GM21447 (cell line): Measurements from ENCODE around the gene STARD8.
"Not testable (repeated sequence)": the region's sequence is repeated elsewhere in the genome, so short reads cannot be mapped to it uniquely, and the experiment has no call there.

Source experiments
- ATAC-seq: cut with Tn5 transposase; IDR thresholded peaks from one replicate; pipeline ENCODE4 v1.9.1; 2021; ENCODE audit not compliant: unreplicated experiment

The STARD8 gene

DNA sequence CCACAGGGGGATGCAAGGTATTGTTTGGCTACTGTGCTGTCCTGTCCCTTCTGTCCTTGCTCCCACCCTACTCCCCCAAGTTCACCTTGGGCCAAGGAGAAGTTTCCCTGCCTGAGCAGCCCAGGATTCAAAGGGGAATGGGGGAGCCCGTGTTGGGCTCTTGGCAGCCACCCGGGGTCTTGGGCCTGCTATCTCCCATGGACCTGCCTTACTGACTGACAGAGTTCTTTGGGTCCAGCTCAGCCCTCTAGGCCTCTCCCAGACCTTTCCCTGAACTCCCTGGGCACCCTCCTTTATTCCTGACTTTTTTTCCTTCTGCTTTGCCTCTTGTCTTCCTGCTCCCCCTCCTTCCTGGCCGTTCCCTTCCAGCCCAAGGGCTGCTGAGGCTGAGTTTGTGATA lies 67.4 kb downstream of the STARD8 start:
- ATAC-seq, result no peak

DNA sequence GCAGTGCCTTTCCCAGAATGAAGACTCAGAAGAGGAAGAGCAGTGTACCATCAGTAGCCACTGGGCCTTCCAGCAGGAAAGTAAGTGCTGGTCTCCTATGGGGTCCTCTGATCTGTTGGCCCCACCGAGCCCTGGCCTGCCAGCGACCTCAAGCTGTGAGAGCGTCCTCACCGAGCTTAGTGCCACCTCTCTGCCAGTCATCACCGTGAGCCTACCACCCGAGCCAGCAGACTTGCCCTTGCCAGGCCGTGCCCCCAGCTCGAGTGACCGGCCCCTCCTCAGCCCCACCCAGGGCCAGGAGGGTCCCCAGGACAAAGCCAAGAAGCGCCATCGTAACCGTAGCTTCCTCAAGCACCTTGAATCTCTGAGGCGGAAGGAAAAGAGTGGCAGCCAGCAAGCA lies 69.7 kb downstream of the STARD8 start:
- ATAC-seq, result no peak

DNA sequence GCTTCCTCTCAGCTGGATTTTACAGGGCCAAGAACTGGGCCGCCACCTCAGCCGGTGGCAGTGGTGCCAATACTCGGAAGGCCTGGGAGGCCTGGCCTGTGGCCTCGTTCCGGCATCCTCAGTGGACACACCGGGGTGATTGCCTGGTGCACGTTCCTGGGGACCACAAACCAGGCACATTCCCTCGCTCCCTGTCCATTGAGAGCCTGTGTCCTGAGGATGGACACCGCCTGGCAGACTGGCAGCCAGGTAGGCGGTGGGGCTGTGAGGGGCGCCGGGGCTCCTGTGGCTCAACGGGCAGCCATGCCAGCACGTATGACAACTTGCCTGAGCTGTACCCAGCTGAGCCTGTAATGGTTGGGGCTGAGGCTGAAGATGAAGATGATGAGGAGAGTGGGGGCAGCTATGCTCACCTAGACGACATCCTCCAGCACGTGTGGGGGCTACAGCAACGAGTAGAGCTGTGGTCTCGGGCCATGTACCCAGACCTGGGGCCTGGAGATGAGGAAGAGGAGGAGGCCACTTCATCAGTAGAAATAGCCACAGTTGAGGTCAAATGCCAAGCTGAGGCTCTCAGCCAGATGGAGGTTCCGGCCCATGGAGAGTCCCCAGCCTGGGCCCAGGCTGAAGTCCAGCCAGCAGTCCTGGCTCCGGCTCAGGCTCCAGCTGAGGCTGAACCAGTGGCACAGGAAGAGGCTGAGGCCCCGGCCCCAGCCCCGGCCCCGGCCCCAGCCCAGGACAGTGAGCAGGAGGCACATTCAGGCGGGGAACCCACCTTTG lies 70.4 kb downstream of the STARD8 start:
- no peak for ATAC-seq

DNA sequence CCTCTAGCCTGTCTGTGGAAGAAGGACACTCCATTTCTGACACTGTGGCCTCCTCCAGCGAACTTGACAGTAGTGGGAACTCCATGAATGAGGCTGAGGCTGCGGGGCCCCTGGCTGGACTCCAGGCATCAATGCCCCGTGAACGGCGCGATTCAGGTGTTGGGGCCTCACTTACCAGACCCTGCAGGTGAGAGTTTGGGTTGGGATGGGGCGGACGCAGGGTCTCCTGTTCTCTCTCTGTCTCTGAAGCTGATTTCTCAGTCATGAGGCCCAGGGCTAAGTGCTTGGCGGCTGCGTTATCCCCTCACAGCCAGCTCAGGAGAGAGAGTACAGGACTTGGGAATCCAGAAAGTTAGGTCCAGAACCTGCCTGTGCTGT lies 71.0 kb downstream of the STARD8 start:
- no peak for ATAC-seq

DNA sequence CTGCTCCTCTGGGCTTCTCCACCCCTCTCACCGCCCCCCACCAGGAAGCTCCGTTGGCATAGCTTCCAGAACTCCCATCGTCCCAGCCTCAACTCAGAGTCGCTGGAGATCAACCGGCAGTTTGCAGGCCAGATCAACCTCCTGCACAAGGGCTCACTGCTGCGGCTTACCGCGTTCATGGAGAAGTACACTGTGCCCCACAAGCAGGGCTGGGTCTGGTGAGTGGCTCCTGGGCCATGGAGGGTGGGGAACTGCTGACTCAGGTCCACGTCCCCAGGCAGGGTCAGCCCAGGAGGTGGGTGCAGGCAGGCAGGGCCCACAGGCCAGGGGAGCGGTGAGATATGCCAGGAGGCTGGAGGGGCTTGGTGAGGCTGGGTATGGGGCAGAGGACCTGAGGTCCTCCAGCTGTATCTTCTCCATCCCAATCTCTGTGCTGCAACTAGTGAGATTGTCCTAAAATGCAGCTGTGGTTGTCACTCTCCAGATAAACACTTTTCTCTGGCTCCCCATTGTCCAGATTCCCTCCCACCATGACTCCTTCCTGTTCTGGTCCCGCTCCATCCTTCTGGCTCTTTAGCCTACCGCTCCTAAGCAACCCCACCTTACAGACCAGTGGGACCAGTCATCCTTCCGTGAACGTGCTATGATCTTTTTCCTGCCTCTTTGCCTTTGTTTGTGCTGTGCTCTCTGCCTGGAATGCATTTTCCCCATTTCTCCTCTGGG lies 71.9 kb downstream of the STARD8 start:
- ATAC-seq, result no peak

DNA sequence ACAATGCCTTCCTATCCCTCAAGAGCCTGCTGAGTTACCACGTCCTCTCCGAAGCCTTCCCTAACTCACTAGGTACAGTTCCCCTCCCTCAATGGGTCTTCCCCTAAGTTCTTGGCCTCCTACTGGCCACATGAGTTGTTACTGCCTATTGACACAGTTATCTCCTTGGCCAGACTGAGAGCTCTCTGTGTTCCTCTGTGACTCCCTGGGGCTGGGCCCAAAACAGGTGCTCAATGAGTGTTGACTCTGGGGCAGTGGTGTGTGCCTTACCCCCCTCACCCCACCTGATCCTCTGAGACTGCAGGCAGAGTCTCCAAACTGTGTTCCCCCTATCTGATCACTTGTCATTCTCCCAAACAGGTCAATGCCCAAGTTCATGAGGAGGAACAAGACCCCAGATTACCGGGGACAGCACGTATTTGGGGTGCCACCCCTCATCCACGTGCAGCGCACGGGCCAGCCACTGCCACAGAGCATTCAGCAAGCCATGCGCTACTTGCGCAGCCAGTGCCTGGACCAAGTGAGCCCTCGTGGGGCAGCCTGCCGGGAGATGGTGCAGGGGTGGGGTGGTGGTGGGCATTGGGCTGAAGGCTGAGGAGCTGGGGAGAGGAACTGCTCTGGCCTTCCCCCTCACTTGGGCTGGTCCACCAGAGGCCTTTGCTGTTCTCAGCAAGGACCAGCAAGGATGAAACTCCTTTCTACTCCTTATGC lies 72.6 kb downstream of the STARD8 start:
- ATAC-seq, result no peak

DNA sequence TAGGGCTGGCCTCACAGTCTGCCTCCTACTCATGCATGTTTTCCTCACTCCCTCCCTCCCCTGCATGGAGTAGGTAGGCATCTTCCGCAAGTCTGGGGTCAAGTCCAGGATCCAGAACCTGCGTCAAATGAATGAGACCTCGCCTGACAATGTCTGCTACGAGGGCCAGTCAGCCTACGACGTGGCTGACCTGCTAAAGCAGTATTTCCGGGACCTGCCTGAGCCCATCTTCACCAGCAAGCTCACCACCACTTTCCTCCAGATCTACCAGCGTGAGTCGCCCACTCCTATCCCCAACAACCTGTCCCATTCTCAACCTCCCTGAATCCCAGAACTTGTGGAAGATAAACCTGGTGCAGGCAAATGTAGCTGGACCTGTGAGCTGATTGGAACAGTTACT lies 73.4 kb downstream of the STARD8 start:
- ATAC-seq, result no peak

DNA sequence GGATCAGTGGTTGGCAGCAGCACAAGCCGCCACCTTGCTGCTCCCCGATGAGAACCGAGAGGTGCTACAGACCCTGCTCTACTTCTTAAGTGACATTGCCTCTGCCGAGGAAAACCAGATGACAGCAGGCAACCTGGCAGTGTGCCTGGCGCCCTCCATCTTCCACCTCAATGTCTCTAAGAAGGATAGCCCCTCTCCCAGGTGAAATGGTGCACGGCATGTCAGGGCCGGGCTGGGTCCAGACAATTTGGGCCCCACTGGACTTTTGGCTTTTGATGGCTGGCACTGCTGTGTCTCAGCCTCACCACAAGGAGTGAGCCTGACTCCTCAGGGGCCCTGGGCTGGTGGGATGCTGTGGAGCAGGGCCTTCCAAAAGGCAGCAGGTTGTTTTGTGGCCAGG lies 74.1 kb downstream of the STARD8 start:
- no peak for ATAC-seq

DNA sequence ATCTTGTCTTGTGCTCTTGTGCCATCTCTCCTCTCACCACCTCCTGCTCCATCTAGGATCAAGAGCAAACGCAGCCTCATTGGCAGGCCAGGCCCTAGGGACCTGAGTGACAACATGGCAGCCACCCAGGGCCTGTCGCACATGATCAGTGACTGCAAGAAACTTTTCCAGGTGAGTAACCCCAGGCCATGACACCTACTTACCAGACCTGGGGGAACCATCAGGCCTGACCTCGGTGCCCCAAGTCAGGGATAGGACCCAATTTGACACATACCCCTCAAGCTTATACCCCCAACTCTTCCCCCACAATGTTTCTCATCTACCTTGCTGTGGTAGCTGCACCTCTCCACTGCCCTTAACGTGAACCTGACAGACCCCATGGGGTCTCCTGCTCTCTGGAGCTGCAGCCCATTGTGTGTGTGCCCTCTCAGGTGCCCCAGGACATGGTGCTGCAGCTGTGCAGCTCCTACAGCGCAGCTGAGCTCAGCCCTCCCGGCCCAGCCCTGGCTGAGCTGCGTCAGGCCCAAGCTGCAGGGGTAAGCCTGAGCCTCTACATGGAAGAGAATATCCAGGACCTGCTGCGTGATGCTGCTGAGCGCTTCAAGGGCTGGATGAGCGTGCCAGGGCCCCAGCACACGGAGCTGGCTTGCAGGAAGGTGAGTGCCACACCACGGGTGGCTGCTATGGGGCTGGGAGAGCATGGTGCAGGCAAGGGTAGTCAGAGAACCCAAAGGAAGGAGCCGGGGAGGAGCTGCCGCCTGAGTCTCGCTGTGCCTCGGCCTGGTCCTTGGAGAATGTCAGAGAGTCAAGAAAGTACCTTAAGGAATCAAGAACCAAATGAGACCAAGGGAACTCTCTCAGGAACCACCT lies 74.8 kb downstream of the STARD8 start:
- no peak for ATAC-seq

DNA sequence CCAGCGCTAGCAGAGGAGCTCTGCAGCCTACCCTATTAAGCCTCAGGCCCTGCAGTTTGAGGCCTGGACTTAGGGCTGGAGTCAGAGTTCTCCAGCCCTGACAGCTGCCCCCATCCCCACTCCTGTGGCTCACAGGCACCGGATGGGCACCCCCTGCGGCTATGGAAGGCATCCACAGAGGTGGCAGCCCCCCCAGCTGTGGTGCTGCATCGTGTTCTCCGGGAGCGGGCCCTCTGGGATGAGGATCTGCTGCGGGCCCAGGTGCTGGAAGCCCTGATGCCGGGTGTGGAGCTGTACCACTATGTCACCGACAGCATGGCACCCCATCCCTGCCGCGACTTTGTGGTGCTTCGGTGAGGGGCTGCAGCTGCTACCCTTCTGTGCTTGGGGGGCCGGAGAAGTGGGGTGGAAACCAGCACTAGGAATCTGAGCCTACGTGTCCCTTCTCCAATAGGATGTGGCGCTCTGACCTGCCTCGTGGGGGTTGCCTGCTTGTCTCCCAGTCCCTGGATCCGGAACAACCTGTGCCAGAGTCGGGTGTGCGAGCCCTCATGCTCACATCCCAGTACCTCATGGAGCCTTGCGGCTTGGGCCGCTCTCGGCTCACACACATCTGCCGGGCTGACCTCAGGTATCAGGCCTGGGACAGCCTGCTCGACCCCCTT lies 76.2 kb downstream of the STARD8 start:
- no peak for ATAC-seq

DNA sequence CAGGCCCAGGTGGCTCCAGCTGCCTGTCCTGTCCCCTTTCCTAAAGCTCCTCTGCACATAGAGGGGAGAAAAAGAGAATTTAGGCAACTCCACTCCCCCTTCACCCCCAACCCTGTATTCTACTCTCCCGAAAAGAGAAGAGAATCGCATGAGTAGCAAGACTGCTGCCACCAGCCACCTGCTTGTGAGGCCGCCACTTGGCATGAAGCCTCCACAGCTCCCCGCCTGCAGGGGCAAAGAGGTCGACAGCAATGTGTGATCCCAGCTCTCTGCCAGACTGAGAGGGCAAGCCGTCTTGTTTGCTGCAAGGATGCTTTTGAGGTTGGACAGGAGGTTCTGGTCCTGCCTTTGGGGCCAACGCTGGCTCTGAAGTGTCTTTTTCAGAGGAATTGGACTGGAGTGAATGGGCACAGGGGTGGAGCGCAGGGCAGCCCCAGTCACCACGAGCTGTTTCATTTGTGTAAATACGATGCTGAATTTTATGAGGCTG lies 77.1 kb downstream of the STARD8 start:
- ATAC-seq, result no peak

DNA sequence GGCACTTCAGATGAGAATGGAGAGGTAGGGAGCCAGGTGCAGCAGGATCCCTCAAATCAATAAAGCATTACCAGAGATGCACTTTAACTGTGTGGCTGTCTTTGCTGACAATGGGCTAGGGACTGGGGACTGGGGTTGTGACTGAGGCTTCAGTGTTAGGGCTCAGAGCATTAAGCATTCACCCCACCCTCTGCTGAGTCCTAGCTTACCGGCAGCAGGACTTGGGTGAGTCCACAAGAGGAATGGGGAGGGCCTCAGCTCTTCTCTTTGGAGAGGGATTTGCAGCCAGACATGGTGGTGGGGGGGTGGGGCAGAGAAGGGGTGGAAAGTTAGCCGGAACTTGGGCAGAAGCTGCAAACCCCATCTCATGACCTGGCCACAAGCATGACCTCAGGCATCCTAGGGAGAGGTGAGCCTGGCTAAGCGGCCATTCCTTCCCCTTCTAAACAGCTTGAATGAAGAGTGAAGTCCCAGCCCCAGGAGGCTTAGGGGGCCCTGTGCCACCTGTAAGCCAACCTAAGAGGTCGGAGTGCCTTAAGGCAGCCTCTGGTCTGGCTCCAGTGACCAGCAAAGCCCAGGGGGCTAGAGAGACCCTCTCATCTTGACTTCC lies 78.4 kb downstream of the STARD8 start:
- ATAC-seq, result no peak

DNA sequence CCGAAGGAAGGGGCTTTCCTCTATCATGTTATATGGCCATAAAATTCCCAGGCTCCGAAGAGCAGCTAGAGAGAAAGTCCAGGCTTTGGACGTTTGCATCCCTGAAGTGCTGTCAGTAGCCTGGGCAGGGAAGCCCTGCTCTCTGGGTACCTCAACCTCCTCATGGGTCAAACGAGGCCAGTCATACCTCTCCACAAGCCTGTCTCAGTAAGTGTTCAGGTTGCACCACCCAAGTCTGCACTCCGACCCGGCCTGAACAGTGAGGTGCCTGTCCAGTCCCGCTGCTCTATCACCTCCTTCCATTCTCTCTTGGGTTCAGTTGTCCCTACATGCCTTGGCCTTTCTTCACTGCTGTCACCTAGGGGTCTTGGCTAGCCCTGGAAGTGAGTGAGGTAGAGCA lies 78.9 kb downstream of the STARD8 start:
- no peak for ATAC-seq

DNA sequence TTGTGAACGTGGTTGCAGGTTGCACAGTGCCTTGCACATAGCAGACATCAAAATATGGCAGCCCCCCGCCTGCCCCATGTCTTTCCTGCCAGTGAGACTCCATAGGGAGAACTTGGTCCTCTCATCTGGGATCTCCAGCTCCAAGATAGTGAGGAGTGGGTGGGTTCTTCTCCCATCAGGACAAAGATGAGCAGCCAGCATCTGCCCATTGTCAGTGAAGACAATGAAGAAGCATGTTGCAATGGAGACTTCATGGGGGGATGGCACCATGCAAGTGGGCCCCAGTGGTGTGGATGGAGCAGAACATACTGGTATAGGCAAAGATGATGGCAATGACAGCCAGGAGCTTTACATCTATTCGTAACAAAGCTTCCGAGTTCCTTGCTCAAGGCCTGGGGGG lies 80.2 kb downstream of the STARD8 start:
- no peak for ATAC-seq

DNA sequence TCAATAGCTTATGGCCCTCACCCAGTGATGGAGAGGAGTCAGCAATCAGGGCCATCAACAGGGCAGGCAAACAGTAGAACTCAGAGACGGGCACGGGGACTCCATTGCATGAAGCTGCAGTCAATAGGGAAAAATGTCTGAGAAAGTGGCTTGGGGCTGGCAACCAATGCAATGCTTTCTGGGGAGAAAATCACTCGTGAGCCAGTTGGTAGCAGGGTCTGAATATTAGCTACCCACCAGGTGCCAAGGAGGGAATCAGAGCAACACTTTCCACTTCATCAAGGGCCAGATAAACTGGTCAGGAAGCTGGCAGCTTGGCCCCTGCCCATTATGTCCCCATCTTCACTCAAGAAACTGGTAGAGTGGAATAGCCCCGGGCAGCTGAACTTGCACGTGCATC lies 80.7 kb downstream of the STARD8 start:
- no peak for ATAC-seq

DNA sequence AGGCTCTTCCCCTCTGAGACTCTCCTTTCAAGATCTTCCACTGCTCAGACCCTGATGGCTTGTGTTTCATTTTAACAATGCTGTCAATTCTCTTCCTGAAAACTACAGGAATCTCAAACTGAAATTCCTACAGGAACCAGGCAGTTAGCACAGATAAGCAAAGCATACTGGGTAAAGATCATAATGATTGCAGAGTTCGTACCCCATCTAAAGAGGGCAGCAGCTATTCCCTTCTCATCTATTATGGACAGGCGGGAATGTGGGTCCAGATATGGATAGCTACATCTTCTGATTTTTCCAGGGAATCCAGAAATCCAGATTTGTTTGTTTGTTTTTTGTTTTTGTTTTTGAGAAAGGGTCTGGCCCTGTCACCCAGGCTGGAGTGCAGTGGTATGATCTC lies 83.8 kb downstream of the STARD8 start:
- no peak for ATAC-seq

DNA sequence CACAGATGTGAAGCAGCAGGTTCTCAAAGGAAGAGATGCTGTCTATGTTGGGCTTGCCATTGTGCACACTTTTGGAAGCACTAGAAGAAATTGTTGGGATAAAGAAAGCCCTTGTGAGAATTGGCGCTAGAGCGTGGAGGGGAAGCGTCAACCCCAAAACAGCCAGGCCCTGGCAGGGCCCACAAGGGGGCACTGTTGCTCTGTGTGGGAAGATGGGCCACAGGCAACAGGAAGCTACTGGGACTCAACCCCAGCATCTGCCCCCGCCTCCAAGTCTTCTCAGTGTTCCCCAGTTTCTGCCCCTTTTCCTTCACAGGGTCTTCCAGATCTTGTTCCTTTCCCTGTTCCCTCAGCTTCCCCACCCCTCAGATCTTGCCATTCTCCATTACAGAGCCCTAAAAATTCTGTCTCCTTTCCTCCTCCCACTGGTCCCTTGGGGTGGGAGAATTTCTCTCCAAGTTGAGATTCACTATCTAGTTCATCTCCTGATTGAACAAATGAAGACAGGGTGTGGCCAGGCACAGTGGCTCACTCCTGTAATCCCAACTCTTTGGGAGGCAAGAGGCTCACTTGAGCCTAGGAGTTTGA lies 85.5 kb downstream of the STARD8 start:
- ATAC-seq, result no peak

DNA sequence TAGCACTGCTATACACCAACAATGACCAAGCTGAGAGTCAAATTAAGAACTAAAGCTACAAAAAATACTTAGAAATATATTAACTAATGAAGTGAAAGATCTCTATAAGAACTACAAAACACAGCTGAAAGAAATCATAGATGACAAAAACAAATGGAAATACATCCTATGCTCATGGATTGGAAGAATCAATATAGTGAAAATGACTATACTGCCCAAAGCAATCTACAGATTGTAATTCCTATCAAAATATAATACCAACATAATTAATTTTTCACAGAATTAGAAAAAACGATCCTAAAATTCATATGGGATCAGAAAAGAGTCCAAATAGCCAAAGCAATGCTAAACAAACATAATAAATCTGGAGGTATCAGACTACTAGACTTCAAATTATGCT lies 87.8 kb downstream of the STARD8 start:
- no peak for ATAC-seq

DNA sequence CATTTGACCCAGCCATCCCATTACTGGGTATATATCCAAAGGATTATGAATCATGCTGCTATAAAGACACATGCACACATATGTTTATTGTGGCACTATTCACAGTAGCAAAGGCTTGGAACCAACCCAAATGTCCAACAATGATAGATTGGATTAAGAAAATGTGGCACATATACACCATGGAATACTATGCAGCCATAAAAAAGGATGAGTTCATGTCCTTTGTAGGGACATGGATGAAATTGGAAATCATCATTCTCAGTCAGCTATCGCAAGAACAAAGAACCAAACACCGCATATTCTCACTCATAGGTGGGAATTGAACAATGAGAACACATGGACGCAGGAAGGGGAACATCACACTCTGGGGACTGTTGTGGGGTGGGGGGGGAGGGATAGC lies 94.4 kb downstream of the STARD8 start:
- ATAC-seq, result not testable (repeated sequence)

DNA sequence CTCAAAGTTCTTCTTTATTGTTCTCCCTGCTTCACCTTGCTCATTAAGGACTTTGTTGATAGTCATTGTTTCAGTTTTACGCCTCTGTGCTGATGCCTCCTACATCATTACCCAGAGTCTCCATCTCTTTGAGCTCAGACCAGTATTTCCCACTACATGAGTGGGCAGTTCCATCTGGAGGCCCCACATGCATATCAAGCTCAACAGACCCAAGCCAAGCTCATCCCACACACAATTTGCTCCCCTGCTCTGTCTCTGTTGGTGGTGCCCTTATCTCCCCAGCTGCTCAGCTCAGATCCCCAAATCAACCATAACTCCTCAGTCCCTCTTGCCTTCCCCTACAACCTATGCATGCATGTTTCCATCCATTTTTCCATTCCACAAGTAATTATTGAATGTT lies 96.3 kb downstream of the STARD8 start:
- ATAC-seq, result no peak
